HCT116 (cell line): ENCODE results near the gene STX1B. TPM values are rescaled to one million over a fixed set of nuclear protein-coding genes. Genes with fewer than 3 reads are reported as not detected.

Source experiments
- ATAC-seq: fragments of 200-7000 bp; cut with Tn5 transposase; 2 replicates; pipeline ENCODE4 v1.9.1; 2020; ENCODE audit warnings: mild to moderate bottlenecking, moderate library complexity
- BruUV-seq: library from RNA; stranded (reverse); fragments of 400-500 nt; replicated peaks from 2 replicates; lab custom pipeline; 2021; lab: Mats Ljungman, UMichigan
- CTCF ChIA-PET: fragments of 300-600 bp; sonication (Branson Sonifier 250); formaldehyde crosslinking; loops from one replicate; lab custom pipeline; 2021; ENCODE audit warnings: antibody characterized with exemption; lab: Charles Lee
- POLR2A ChIA-PET: fragments of 300-600, 350-600 bp; sonication (Branson Sonifier 250); formaldehyde crosslinking; loops from one replicate; lab custom pipeline; 2021; ENCODE audit warnings: antibody characterized with exemption; lab: Charles Lee
- RAD21 ChIA-PET, 2 experiments: fragments of 300-600 bp; sonication (Branson Sonifier 250); formaldehyde crosslinking; loops; one replicate each; lab custom pipeline; 2023; ENCODE audit warnings: low total read pairs in 2 of 2; ENCODE audit not compliant: uncharacterized antibody in 2 of 2, unreplicated experiment in 2 of 2, low non-redundant PET in 1 of 2; lab: Charles Lee
- DNase-seq: peaks from one replicate; pipeline ENCODE4 v3.0.0-alpha.2; 2010; ENCODE audit warnings: low read depth, low spot score
- H2AFZ ChIP-seq: fragments of 200-600 bp; shearing (Covaris generic), sonication (generic); 2 replicates; pipeline ENCODE4 v1.6.1; 2017; ENCODE audit warnings: low read depth, mixed run types, mixed read lengths, antibody characterized with exemption, low read length; ENCODE audit not compliant: poor library complexity, severe bottlenecking
- H3K27ac ChIP-seq: 2 replicates; pipeline ENCODE4 v1.5.1; 2012; ENCODE audit warnings: low read depth, low read length
- H3K27me3 ChIP-seq: fragments of 200-600 bp; sonication (generic); 2 replicates; pipeline ENCODE4 v1.6.1; 2016; ENCODE audit warnings: mixed run types, low read length, mixed read lengths; ENCODE audit not compliant: insufficient read depth
- H3K36me3 ChIP-seq, 2 experiments: fragments of 200-500 bp in 1 of 2; fragments of 200-600 bp in 1 of 2; sonication (Bioruptor generic) in 1 of 2; sonication (generic) in 1 of 2; 2 replicates each; pipeline versions ENCODE4 v1.5.1 to v1.6.1; 2014 to 2016; ENCODE audit warnings: low read length in 2 of 2, inconsistent platforms in 1 of 2, mixed read lengths in 1 of 2, mixed run types in 1 of 2; ENCODE audit not compliant: insufficient read depth in 2 of 2, control insufficient read depth in 1 of 2
- H3K4me1 ChIP-seq, 2 experiments: fragments of 200-600 bp in 1 of 2; sonication (generic) in 1 of 2; 2 replicates each; pipeline versions ENCODE4 v1.5.1 to v1.6.1; 2012 to 2017; ENCODE audit warnings: low read length in 2 of 2, inconsistent platforms in 1 of 2, mild to moderate bottlenecking in 1 of 2, mixed read lengths in 1 of 2, mixed run types in 1 of 2, moderate library complexity in 1 of 2; ENCODE audit not compliant: insufficient read depth in 2 of 2, control insufficient read depth in 1 of 2
- H3K4me2 ChIP-seq: fragments of 200-600 bp; sonication (generic); 2 replicates; pipeline ENCODE4 v1.6.1; 2017; ENCODE audit warnings: mixed run types, low read length, mixed read lengths
- H3K4me3 ChIP-seq, 2 experiments: fragments of 200-600 bp in 1 of 2; sonication (generic) in 1 of 2; replicated peaks in 1 of 2; 2 replicates each; pipeline ENCODE4 v1.5.1; 2011 to 2016; ENCODE audit warnings: low read length in 2 of 2, control low read depth in 1 of 2, low read depth in 1 of 2, mild to moderate bottlenecking in 1 of 2, mixed read lengths in 1 of 2, mixed run types in 1 of 2
- H3K79me2 ChIP-seq: fragments of 200-600 bp; sonication (generic); 2 replicates; pipeline ENCODE4 v1.6.1; 2017; ENCODE audit warnings: mild to moderate bottlenecking, mixed run types, low read length, moderate library complexity, mixed read lengths; ENCODE audit not compliant: insufficient read depth
- H3K9ac ChIP-seq: fragments of 200-600 bp; sonication (generic); 2 replicates; pipeline ENCODE4 v1.6.1; 2016; ENCODE audit warnings: low read length, mixed read lengths
- H3K9me2 ChIP-seq: fragments of 200-600 bp; sonication (generic), shearing (Covaris generic); 2 replicates; pipeline ENCODE4 v1.6.1; 2017; ENCODE audit warnings: mixed run types, mild to moderate bottlenecking, moderate library complexity; ENCODE audit not compliant: insufficient read depth
- H3K9me3 ChIP-seq, 2 experiments: fragments of 200-500 bp in 1 of 2; fragments of 200-600 bp in 1 of 2; sonication (Bioruptor generic) in 1 of 2; sonication (generic) in 1 of 2; 2 replicates each; pipeline ENCODE4 v1.6.1; 2014 to 2017; ENCODE audit warnings: low read length in 2 of 2, mixed read lengths in 2 of 2, inconsistent platforms in 1 of 2, low read depth in 1 of 2, mild to moderate bottlenecking in 1 of 2, mixed run types in 1 of 2, moderate library complexity in 1 of 2; ENCODE audit not compliant: control insufficient read depth in 1 of 2, insufficient read depth in 1 of 2
- H4K20me1 ChIP-seq: fragments of 200-600 bp; sonication (generic), shearing (Covaris generic); 2 replicates; pipeline ENCODE4 v1.6.1; 2017; ENCODE audit warnings: mixed run types, mild to moderate bottlenecking, moderate library complexity; ENCODE audit not compliant: insufficient read depth
- ATF3 ChIP-seq: IDR thresholded peaks from 2 replicates; pipeline ENCODE4 v1.6.1; 2012
- FOSL1 ChIP-seq: IDR thresholded peaks from 2 replicates; pipeline ENCODE4 v1.6.1; 2012; ENCODE audit warnings: low read depth
- TCF7L2 ChIP-seq: IDR thresholded peaks from 2 replicates; pipeline ENCODE4 v1.7.0; 2011; ENCODE audit warnings: borderline replicate concordance, inconsistent platforms; ENCODE audit not compliant: insufficient read depth, insufficient read length; ENCODE audit errors: extremely low read depth
- intact Hi-C: fragments of 100-400 bp; cut with micrococcal nuclease; formaldehyde crosslinking; loops from 2 replicates; pipeline ENCODE4 v1.10.0; 2022
- total RNA-seq: library from RNA; stranded (reverse); gene quantifications from one replicate; pipeline ENCODE4 v1.2.1, GENCODE V29; 2021; ENCODE audit not compliant: unreplicated experiment

STX1B gene
- total RNA-seq, 1 experiment from 2014 or later, result 1.6 TPM

- ATAC-seq (peak; percentile 48), DNase-seq (peak; percentile 21)
- CTCF ChIA-PET, result interaction anchor here (1.5 to 1.7 kb wide), 2 partner anchors 12 to 13 kb away, joined by 5 to 12 read pairs; partner anchors contain the start of gene HSD3B7
- RAD21 ChIA-PET, result interaction anchor here in 1 of 2 experiments (0.8 kb wide), 1 partner anchor 144 kb away, joined by 3 read pairs; no protein-coding TSS in a partner anchor
- H2AFZ ChIP-seq, result peak overlapping the region; percentile 92
- no peaks in the 10 kb centered on the region for H4K20me1 ChIP-seq
- no TSS peak for BruUV-seq
- POLR2A ChIA-PET, result interaction anchor here (0.9 to 1.4 kb wide), 2 partner anchors 76 to 120 kb away, joined by 3 to 4 read pairs; partner anchors contain the start of genes KAT8, ZNF646 and ZNF668
- peak overlapping the region; percentile 99 for H3K4me2 ChIP-seq
- peak overlapping the region; percentile 54 for H3K9ac ChIP-seq
- no peaks in the 10 kb centered on the region for H3K36me3 ChIP-seq
- no peaks in the 10 kb centered on the region for H3K79me2 ChIP-seq
- TF ChIP-seq TCF7L2 (peak; percentile 36), ATF3 (no peak), FOSL1 (peak; percentile 32; the same call in 1 of the 2 replicates)
- H3K27ac ChIP-seq, result peak overlapping the region; percentile 72
- H3K9me2 ChIP-seq, result no peaks in the 10 kb centered on the region
- peaks cover 22 to 44% of the 10 kb centered on the region in 2 experiments for H3K4me1 ChIP-seq
- H3K9me3 ChIP-seq, result no peaks in the 10 kb centered on the region
- H3K4me3 ChIP-seq, result peak overlapping the region; percentile 72 to 83
- H3K27me3 ChIP-seq, result no peaks in the 10 kb centered on the region
- intact Hi-C loops, result loop anchor here (5.0 kb wide), 2 partner anchors 74 to 94 kb away; partner anchors contain the start of genes VKORC1, ZNF646 and ZNF668
These were observed 12.4 kb downstream of the STX1B start for GRCh38 chr16:30997725-30998711.
